ENCODE results near the gene C6orf15. TPM values are rescaled to one million over a fixed set of nuclear protein-coding genes. Genes with fewer than 3 reads are reported as not detected.
"Not testable (repeated sequence)": the region's sequence is repeated elsewhere in the genome, so short reads cannot be mapped to it uniquely, and the experiment has no call there.

Gene C6orf15
- total RNA-seq, 1 experiment from 2014 or later, result not detected

DNA sequence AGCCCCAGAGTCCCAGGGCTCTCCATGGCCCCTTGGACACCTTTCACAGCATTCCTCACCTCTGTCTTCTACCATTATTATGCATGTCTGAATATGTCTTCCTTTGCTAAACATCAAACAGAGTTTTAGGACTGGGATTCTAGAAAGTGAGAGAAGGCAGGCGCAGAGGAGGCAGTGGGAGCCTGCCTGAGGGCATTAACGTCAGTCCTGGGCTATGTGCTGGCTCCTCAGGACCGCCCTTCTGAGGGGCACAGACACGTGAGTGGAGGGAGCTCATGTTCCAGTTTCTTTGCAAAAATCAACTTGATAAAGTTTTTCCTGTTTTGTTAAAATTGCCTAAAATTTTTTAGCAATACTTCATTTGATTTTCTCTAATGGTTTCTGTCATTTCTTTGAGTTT is 38.0 kb downstream of the C6orf15 start:
- no peaks in the 10 kb centered on the region for H3K9me3 ChIP-seq
- ChIA-PET CTCF (no interaction called here), POLR2A (no interaction called here)
- H3K4me3 ChIP-seq (ENCODE audit: low read depth, low read length), result no peak overlapping the region
- no peaks in the 10 kb centered on the region for H3K27me3 ChIP-seq (replicated peaks; ENCODE audit: control insufficient read depth, insufficient read depth, low read length)
- Mint-ChIP-seq H3K4me3 (ENCODE audit: unreplicated experiment) (no peak overlapping the region), H3K27me3 (ENCODE audit: insufficient read depth, unreplicated experiment) (no peaks in the 10 kb centered on the region), H3K9me3 (ENCODE audit: unreplicated experiment) (no peaks in the 10 kb centered on the region), H3K4me1 (ENCODE audit: low read depth, unreplicated experiment) (no peaks in the 10 kb centered on the region), H3K27ac (ENCODE audit: unreplicated experiment) (no peak overlapping the region), H3K36me3 (ENCODE audit: insufficient read depth, unreplicated experiment) (no peaks in the 10 kb centered on the region)
- no peaks in the 10 kb centered on the region for H3K36me3 ChIP-seq (ENCODE audit: control insufficient read depth, insufficient read depth, low read length)
- BruUV-seq (replicated peaks), result no TSS peak
- TF ChIP-seq, protein P1, sequence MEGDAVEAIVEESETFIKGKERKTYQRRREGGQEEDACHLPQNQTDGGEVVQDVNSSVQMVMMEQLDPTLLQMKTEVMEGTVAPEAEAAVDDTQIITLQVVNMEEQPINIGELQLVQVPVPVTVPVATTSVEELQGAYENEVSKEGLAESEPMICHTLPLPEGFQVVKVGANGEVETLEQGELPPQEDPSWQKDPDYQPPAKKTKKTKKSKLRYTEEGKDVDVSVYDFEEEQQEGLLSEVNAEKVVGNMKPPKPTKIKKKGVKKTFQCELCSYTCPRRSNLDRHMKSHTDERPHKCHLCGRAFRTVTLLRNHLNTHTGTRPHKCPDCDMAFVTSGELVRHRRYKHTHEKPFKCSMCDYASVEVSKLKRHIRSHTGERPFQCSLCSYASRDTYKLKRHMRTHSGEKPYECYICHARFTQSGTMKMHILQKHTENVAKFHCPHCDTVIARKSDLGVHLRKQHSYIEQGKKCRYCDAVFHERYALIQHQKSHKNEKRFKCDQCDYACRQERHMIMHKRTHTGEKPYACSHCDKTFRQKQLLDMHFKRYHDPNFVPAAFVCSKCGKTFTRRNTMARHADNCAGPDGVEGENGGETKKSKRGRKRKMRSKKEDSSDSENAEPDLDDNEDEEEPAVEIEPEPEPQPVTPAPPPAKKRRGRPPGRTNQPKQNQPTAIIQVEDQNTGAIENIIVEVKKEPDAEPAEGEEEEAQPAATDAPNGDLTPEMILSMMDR (IDR thresholded peaks at IDR 0.05; ENCODE audit: insufficient read depth in 1 of 2, low read depth in 1 of 2, low read length in 1 of 2, severe bottlenecking in 1 of 2, unreplicated experiment in 1 of 2), result no peak
- no peaks in the 10 kb centered on the region for H3K4me1 ChIP-seq
- intact Hi-C loops (cut with micrococcal nuclease; ENCODE audit: unreplicated experiment), result no loop called here
- no peak for DNase-seq

DNA sequence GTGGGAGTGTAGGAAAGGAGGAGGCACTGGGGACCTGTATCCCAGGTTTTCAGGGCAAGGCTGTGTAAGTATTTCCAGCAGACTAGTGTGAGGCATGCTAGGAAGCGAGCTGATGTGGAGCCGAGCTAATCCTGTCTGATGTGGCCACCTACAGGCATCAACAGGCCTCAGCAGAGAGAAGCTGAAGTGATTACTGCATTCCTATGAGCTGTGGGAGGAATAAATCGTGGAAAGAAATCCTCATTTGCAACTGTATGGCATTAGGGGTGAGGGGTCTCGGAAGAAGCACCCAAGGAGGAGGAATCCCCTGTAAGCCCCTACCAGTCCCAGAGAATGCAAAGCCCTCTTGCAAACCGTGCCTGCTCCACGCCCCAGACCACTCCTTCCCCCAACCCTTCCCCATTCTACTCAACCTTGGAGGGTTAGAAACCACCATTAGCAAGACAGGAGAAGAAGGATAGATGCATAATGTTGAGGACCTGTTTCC is 41.6 kb downstream of the C6orf15 start:
- Histone ChIP-seq H3K27me3 (replicated peaks; ENCODE audit: control insufficient read depth, insufficient read depth, low read length) (no peaks in the 10 kb centered on the region), H3K9me3 (no peaks in the 10 kb centered on the region), H3K4me3 (ENCODE audit: low read depth, low read length) (no peak overlapping the region), H3K36me3 (ENCODE audit: control insufficient read depth, insufficient read depth, low read length) (no peaks in the 10 kb centered on the region), H3K4me1 (no peaks in the 10 kb centered on the region)
- TF ChIP-seq, protein P1 (IDR thresholded peaks at IDR 0.05; ENCODE audit: insufficient read depth in 1 of 2, low read depth in 1 of 2, low read length in 1 of 2, severe bottlenecking in 1 of 2, unreplicated experiment in 1 of 2), result peak; percentile 62 to 64
- peak; percentile 62 to 72 for DNase-seq
- Mint-ChIP-seq H3K27ac (ENCODE audit: unreplicated experiment) (no peak overlapping the region), H3K27me3 (ENCODE audit: insufficient read depth, unreplicated experiment) (no peaks in the 10 kb centered on the region), H3K36me3 (ENCODE audit: insufficient read depth, unreplicated experiment) (no peaks in the 10 kb centered on the region), H3K4me3 (ENCODE audit: unreplicated experiment) (no peak overlapping the region), H3K4me1 (ENCODE audit: low read depth, unreplicated experiment) (no peaks in the 10 kb centered on the region), H3K9me3 (ENCODE audit: unreplicated experiment) (no peaks in the 10 kb centered on the region)
- intact Hi-C loops (cut with micrococcal nuclease; ENCODE audit: unreplicated experiment), result loop anchor here (1.0 kb wide), 2 partner anchors 155 to 242 kb away; no protein-coding TSS in a partner anchor
- ChIA-PET POLR2A (interaction anchor here (0.6 to 0.7 kb wide), 2 partner anchors 157 to 587 kb away, joined by 3 to 4 read pairs; partner anchors contain the start of gene VARS2), CTCF (interaction anchor here (0.5 to 2.7 kb wide), 30 partner anchors 9 to 392 kb away, joined by 3 to 54 read pairs (median 4); partner anchors contain the start of genes DDR1, GTF2H4, PSORS1C1 and VARS2)
- no TSS peak for BruUV-seq (replicated peaks)

DNA sequence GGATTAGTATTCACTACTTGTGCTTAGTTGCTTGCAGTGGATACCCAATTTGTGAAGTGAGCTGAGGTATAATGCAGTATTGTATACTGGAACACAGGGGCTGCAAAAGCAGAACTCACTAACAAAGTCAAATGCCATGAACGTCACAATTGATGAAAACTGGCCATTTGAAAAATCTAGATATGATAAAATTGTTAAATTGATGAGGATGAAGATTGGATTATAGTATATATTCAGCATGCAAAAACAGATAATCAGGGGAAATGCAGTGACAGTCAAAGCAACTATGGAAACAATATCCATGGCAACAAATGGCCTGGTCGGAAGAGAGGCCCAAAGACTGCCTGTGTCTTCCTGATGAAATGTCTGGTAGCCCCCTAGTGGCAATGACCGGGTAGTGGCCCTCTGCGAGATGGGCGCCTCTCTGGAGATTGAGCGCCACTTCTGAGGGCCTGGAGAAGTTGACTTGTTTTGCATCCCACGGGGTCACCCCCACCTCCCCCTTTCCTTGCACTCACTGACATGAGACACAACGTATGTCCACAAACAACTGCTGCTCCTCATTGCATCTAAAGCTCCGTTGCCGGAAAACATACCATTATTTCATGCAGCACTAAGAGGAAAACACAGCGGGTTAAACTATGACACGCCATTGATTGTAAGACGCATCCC is 43.6 kb downstream of the C6orf15 start:
- intact Hi-C loops (cut with micrococcal nuclease; ENCODE audit: unreplicated experiment), result no loop called here

DNA sequence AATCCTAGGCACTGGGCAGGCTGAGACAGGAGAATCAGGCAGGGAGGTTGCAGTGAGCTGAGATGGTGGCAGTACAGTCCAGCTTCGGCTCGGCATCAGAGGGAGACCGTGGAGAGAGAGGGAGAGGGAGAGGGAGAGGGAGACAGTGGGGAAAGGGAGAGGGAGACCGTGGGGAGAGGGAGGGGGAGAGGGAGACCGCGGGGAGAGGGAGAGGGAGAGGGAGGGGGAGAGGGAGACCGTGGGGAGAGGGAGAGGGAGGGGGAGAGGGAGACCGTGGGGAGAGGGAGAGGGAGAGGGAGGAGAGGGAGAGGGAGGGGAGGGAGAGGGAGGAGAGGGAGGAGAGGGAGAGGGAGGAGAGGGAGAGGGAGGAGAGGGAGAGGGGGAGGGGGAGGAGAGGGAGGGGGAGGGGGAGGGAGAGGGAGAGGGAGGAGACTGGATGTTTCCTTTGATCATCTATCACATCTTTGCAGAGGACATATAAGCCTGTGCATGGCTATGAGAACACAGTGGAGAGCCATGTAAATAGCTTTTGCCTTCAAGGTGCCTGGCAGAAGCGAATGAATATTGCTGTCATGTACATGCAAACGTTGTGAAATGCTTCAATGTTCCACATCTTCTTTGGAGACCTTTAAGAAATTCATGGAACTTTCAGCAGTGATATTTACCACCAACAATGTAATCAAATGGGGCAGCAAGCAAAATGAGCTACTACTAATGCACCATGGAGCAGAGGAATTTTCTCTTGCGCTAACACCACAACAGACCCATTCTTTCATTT is 44.3 kb downstream of the C6orf15 start:
- H3K4me3 Mint-ChIP-seq (ENCODE audit: unreplicated experiment); H3K4me1 ChIP-seq; DNase-seq; H3K9me3 ChIP-seq; H3K4me1 Mint-ChIP-seq (ENCODE audit: low read depth, unreplicated experiment); BruUV-seq (replicated peaks); H3K9me3 Mint-ChIP-seq (ENCODE audit: unreplicated experiment); intact Hi-C loops (cut with micrococcal nuclease; ENCODE audit: unreplicated experiment); H3K27me3 Mint-ChIP-seq (ENCODE audit: insufficient read depth, unreplicated experiment); H3K27me3 ChIP-seq (replicated peaks; ENCODE audit: control insufficient read depth, insufficient read depth, low read length); H3K27ac Mint-ChIP-seq (ENCODE audit: unreplicated experiment); H3K36me3 ChIP-seq (ENCODE audit: control insufficient read depth, insufficient read depth, low read length); POLR2A ChIA-PET; H3K36me3 Mint-ChIP-seq (ENCODE audit: insufficient read depth, unreplicated experiment); H3K4me3 ChIP-seq (ENCODE audit: low read depth, low read length): not testable (repeated sequence)
- CTCF ChIA-PET, result interaction anchor here (0.6 kb wide), 1 partner anchor 79 kb away, joined by 3 read pairs; no protein-coding TSS in a partner anchor

More for the DNA sequence above, 43.6 kb downstream of the C6orf15 start:
- H3K27me3 ChIP-seq (replicated peaks; ENCODE audit: control insufficient read depth, insufficient read depth, low read length), result no peaks in the 10 kb centered on the region
- Mint-ChIP-seq H3K36me3 (ENCODE audit: insufficient read depth, unreplicated experiment) (no peaks in the 10 kb centered on the region), H3K27ac (ENCODE audit: unreplicated experiment) (no peak overlapping the region), H3K27me3 (ENCODE audit: insufficient read depth, unreplicated experiment) (no peaks in the 10 kb centered on the region), H3K4me3 (ENCODE audit: unreplicated experiment) (no peak overlapping the region), H3K4me1 (ENCODE audit: low read depth, unreplicated experiment) (no peaks in the 10 kb centered on the region), H3K9me3 (ENCODE audit: unreplicated experiment) (no peaks in the 10 kb centered on the region)
- TF ChIP-seq, protein P1 (IDR thresholded peaks at IDR 0.05; ENCODE audit: insufficient read depth in 1 of 2, low read depth in 1 of 2, low read length in 1 of 2, severe bottlenecking in 1 of 2, unreplicated experiment in 1 of 2), result peak; percentile 68 to 84
- H3K4me1 ChIP-seq, result no peaks in the 10 kb centered on the region
- POLR2A ChIA-PET, result no interaction called here
- no peaks in the 10 kb centered on the region for H3K36me3 ChIP-seq (ENCODE audit: control insufficient read depth, insufficient read depth, low read length)
- peak; percentile 61 to 78 for DNase-seq
- no TSS peak for BruUV-seq (replicated peaks)
- CTCF ChIA-PET, result interaction anchor here (0.6 to 2.7 kb wide), 3 partner anchors 18 to 152 kb away, joined by 3 to 54 read pairs (median 43); no protein-coding TSS in a partner anchor
- H3K4me3 ChIP-seq (ENCODE audit: low read depth, low read length), result no peak overlapping the region
- H3K9me3 ChIP-seq, result no peaks in the 10 kb centered on the region

Measured in Caco-2 (cell line).